MV-4-11 (cell line): ENCODE measurements around the gene MAGED1.
A peak's percentile ranks its signal among the peaks of the same experiment; 100 is the strongest.
"Not testable (repeated sequence)": the region's sequence is repeated elsewhere in the genome, so short reads cannot be mapped to it uniquely, and the experiment has no call there.

ENCODE experiments used
- DNase-seq: peaks from one replicate; lab custom pipeline; 2025; lab: John Stamatoyannopoulos, UW

The MAGED1 gene

GRCh38 chrX:51894697-51895336, 1.4 kb downstream of the MAGED1 start:
- DNase-seq: no peak

- no peak for DNase-seq
Measured at GRCh38 chrX:51896626-51897025, 3.2 kb downstream of the MAGED1 start.

GRCh38 chrX:51899741-51900140, 6.3 kb downstream of the MAGED1 start:
- DNase-seq: no peak

- no peak for DNase-seq
Measured at GRCh38 chrX:51902510-51903050, 9.2 kb downstream of the MAGED1 start.

- DNase-seq: not testable (repeated sequence)
Measured at GRCh38 chrX:51905152-51905551, 11.7 kb downstream of the MAGED1 start.

DNA sequence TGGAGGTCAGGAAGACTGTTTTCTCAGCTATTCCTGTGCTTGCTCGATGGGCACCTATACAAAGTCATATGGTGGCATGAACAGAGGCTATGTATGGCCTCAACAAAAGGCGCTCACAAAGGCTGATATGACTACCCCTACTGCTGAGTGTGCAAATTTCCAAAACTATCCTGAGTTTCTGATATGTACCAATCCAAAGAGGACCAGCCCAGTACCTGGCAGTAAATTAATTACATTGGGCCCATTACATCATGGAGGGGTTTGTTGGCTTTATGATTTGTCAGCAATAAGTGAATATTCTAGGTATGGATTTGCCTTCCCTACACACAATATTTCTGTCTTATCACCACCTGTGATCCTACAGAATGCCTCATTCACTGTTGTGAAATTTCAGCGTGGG, 12.3 kb downstream of the MAGED1 start:
- DNase-seq: no peak

DNA sequence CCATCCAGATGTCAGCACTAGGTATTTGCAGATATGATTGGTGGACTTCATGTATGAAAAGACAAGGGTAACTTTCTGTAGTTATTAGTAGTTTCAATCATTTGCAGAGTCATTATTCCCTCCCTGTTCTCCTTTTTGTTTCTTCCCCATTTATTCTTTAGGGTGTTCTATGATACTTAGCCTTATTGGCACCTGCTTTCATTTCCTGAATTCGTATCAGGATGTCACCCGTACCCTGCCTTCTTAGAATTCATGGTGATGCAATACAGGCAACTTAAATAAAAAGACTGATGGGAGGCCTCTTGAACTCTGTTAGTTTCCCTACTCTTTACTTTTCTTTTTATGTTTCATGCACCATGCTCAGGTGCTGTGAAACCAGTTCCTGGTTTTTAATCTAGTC, 24.2 kb downstream of the MAGED1 start:
- DNase-seq: peak; percentile 79

GRCh38 chrX:51922561-51922960, 29.1 kb downstream of the MAGED1 start:
- DNase-seq: no peak

DNA sequence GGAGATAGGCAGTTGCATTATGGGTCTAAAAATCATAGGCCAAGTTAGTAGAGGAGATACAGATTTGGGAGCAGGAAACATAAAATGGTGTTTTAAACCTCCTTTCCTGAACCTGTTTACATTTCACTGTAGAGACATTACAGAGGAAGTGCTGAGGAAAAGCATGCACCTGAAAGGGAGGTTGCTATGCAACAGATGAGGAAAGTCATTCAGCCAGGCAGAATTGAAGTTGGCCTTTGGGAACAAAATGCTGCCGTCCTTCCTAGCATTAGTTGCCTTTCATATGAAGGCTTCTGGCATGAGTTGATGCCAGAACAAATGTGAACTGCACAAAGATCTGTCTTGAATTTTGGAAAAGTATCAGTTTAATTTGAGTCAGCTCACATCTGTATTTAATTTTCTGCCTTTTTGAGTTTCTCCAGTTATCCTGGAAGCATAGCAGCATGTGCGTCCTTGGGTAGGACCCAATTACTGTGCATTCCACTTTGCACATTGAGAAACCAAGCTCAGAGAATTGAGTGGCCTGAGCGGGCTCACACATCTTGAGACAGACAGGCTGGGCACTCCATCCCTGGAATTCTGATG, 38.2 kb downstream of the MAGED1 start:
- no peak for DNase-seq
